GM13976 (cell line): ENCODE results near the gene PRRG1.

ENCODE experiments used
- DNase-seq: peaks from one replicate; pipeline ENCODE4 v3.0.0; 2012; ENCODE audit warnings: low spot score
- CTCF ChIP-seq: IDR thresholded peaks from 2 replicates; pipeline ENCODE4 v1.5.1; 2012; ENCODE audit warnings: borderline replicate concordance, mild to moderate bottlenecking; ENCODE audit not compliant: insufficient read depth; ENCODE audit errors: extremely low read depth, missing control alignments, control extremely low read depth
- in situ Hi-C: fragments of 300-500 bp; cut with MboI; formaldehyde crosslinking; loops from one replicate; pipeline ENCODE4 v1.12.0; 2022; ENCODE audit warnings: low sequenced_read_pairs, mixed read lengths, inconsistent platforms; ENCODE audit not compliant: unreplicated experiment

Gene PRRG1

DNA sequence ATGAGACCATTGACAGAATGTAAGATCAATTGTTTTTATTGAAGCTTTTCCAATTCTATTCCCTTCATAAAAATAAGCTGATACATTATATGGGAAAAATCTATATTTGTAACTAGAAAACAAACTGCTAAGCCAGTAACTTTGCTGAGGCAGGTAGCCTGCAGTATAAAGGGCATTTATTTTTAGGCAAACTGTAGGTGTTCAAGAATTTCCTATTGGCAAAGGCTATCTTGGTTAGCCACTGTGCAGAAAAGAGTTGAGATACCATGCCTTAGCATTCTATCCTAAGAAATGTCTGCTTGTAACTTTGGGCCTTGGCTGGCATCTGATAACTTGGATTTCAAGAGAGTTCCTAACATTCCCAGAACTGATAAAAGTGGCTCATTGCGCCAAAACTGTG lies 18.5 kb upstream of the PRRG1 start:
- in situ Hi-C loops = no loop called here
- no peak for TF ChIP-seq CTCF
- DNase-seq = no peak

- TF ChIP-seq CTCF = no peak
- in situ Hi-C loops = no loop called here
- no peak for DNase-seq
Measured at GRCh38 chrX:37331546-37331945, 17.6 kb upstream of the PRRG1 start.

DNA sequence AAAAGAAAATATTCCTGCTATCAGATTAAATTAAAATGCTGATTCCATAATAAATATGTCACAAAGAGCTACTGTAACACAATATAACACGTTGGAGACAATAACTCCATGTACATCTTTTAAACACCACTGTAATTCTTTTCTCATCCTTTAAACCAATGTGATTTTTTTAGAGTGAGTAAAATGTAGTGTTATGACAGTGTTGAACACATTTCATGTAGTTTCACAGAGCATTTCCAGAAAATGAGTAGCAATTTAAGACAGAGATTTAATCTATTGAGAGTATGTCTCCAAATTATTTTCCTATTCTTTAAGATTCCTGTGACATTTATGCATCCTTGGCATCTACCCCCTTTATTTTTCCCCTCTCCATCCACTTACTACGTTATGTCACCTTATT lies 17.1 kb upstream of the PRRG1 start:
- DNase-seq = no peak
- in situ Hi-C loops = no loop called here
- no peak for TF ChIP-seq CTCF

DNA sequence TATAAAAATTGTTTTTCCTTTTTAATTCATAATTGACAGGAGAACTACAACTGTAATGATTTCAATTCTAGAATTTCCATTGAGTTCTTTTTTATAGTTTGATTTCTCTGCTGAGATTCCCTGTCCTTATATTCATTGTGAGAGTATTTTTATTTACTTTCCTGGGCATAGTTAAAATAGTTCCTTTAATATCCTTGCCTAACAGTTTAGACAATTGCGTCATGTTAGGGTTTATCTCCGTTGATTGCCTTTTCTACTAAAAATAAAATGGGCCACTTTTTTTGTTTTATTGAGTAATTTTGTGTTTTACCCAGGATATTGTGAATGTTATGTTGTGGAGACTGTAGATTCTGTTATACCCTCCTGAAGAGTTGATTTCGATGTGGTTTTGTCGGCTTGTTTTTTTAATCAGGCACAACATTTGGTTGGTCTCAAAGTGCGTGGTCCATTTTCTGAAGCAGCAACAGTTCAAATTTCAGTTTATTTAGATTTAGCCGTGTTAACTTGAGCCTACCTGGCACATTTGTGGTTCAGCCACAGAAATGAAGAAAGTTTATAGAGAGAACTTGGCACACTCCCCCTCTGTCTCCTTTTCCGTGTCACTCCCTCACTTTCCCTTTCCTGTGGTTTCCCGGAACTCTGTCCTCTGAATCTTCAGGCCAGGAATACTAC lies 16.0 kb upstream of the PRRG1 start:
- no peak for DNase-seq
- no peak for TF ChIP-seq CTCF
- in situ Hi-C loops = no loop called here

- no peak for TF ChIP-seq CTCF
- no peak for DNase-seq
- in situ Hi-C loops = no loop called here
Measured at GRCh38 chrX:37347420-37347819, 1.7 kb upstream of the PRRG1 start.

- in situ Hi-C loops = no loop called here
- DNase-seq = no peak
- no peak for TF ChIP-seq CTCF
Measured at GRCh38 chrX:37348231-37348970, 763 bp upstream of the PRRG1 start.
